ENCODE results near the gene STUM. TPM values are rescaled to one million over a fixed set of nuclear protein-coding genes. Genes with fewer than 3 reads are reported as not detected.

STUM gene
- total and polyA plus RNA-seq, 7 donors = under 0.01 to 16.9 (median 7.2) TPM

DNA sequence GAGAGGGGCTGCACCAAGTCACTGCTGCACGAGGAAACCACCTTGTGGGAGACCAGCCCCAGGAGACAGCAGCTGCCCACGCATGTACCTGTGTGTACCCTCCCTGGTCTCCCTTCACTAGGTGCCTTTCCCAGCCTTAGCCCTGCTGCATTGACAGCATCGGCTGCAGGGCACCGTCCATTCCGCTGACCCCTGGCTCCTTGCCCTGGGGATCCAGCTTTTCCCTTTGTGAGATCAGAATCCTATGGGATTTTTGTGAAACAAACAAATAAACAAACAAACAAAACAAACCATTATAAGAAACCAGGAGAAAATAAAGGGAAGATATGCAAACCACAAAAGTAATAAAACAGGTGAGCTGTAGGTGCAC, 2.1 kb downstream of the STUM start:
- Histone ChIP-seq H3K9me3 (no peaks in the 10 kb centered on the region), H3K27me3 (peaks cover 0 to 8% (median 0%) of the 10 kb centered on the region in 3 donors), H3K27ac (peak overlapping the region in 3 of 4 donors; percentile 89 to 93 (median 93)), H3K36me3 (no peaks in the 10 kb centered on the region), H3K4me3 (no peak overlapping the region), H3K4me1 (peaks cover 0 to 67% (median 48%) of the 10 kb centered on the region in 4 donors)
- TF ChIP-seq POLR2A (IDR thresholded peaks at IDR 0.05) (no peak), POLR2AphosphoS5 (IDR thresholded peaks at IDR 0.05) (no peak), EP300 (IDR thresholded peaks at IDR 0.05) (no peak)
- TF ChIP-seq, protein P1, sequence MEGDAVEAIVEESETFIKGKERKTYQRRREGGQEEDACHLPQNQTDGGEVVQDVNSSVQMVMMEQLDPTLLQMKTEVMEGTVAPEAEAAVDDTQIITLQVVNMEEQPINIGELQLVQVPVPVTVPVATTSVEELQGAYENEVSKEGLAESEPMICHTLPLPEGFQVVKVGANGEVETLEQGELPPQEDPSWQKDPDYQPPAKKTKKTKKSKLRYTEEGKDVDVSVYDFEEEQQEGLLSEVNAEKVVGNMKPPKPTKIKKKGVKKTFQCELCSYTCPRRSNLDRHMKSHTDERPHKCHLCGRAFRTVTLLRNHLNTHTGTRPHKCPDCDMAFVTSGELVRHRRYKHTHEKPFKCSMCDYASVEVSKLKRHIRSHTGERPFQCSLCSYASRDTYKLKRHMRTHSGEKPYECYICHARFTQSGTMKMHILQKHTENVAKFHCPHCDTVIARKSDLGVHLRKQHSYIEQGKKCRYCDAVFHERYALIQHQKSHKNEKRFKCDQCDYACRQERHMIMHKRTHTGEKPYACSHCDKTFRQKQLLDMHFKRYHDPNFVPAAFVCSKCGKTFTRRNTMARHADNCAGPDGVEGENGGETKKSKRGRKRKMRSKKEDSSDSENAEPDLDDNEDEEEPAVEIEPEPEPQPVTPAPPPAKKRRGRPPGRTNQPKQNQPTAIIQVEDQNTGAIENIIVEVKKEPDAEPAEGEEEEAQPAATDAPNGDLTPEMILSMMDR (IDR thresholded peaks at IDR 0.05) = no peak
- intact Hi-C loops (cut with DNase I) = loop anchor here (2.0 kb wide), 1 partner anchor 18 kb away; no protein-coding TSS in a partner anchor
- 18 to 53% methylated on average over 5 of the region's 5 CpGs for WGBS, 2 donors
- DNase-seq = no peak

DNA sequence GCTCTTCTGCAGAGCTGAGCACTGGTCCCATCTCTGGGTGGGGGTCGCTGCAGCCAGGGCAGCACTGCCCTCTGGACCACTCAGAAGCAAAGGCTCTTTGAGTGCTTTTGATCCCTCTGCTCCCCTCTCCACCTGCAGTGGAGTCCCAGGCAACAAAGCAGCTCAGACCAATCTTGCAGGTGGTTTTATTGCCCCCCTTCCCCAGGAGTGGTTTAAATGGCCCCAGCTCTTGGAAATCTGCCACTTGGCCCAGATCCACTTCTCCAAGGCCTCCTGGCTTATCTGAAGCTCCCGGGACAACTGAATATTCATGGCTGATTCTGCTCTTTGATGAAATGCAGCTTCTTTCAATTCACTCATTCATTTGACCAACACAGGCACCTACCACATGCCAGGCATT, 2.7 kb downstream of the STUM start:
- Histone ChIP-seq H3K4me1 (peaks cover 0 to 64% (median 48%) of the 10 kb centered on the region in 4 donors), H3K4me3 (no peak overlapping the region), H3K27ac (peak overlapping the region in 3 of 4 donors; percentile 89 to 93 (median 93)), H3K27me3 (peaks cover 0 to 8% (median 0%) of the 10 kb centered on the region in 3 donors), H3K9me3 (no peaks in the 10 kb centered on the region), H3K36me3 (no peaks in the 10 kb centered on the region)
- no peak for DNase-seq
- WGBS, 2 donors = 13 to 51% methylated on average over 2 of the region's 2 CpGs
- intact Hi-C loops (cut with DNase I) = loop anchor here (2.0 kb wide), 1 partner anchor 18 kb away; no protein-coding TSS in a partner anchor
- TF ChIP-seq POLR2AphosphoS5 (IDR thresholded peaks at IDR 0.05) (no peak), EP300 (IDR thresholded peaks at IDR 0.05) (no peak)
- TF ChIP-seq, protein P1 (IDR thresholded peaks at IDR 0.05) = no peak

DNA sequence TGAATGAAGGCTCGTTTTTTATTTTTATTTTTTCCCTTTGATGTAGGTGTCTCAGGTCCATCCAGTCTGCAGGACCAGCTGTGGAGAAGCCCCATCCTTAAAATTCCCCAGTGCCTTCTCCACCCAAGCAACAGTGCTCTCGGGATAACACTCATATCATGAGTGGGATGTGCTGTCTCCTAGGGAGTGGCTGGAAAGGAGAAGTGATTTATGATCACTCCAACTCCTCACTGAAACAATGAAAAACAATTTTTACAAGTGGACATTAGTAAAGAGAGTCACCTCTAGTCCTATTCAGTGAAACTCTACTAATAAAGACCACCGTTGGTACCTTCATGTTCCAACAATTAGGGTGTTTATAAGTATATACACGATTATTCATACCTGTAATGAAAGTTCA, 3.5 kb downstream of the STUM start:
- TF ChIP-seq, protein P1 (IDR thresholded peaks at IDR 0.05) = no peak
- no peak for TF ChIP-seq EP300 (IDR thresholded peaks at IDR 0.05)
- no peak for TF ChIP-seq POLR2AphosphoS5 (IDR thresholded peaks at IDR 0.05)
- TF ChIP-seq POLR2A (IDR thresholded peaks at IDR 0.05) = no peak
- Histone ChIP-seq H3K27ac (peak overlapping the region in 3 of 4 donors; percentile 89 to 93 (median 93)), H3K36me3 (no peaks in the 10 kb centered on the region), H3K4me1 (peaks cover 0 to 63% (median 48%) of the 10 kb centered on the region in 4 donors), H3K4me3 (no peak overlapping the region), H3K9me3 (no peaks in the 10 kb centered on the region), H3K27me3 (peaks cover 0 to 8% (median 0%) of the 10 kb centered on the region in 3 donors)
- WGBS, 2 donors = 26 to 66% methylated on average over 4 of the region's 4 CpGs
- intact Hi-C loops (cut with DNase I) = no loop called here
- DNase-seq = no peak

DNA sequence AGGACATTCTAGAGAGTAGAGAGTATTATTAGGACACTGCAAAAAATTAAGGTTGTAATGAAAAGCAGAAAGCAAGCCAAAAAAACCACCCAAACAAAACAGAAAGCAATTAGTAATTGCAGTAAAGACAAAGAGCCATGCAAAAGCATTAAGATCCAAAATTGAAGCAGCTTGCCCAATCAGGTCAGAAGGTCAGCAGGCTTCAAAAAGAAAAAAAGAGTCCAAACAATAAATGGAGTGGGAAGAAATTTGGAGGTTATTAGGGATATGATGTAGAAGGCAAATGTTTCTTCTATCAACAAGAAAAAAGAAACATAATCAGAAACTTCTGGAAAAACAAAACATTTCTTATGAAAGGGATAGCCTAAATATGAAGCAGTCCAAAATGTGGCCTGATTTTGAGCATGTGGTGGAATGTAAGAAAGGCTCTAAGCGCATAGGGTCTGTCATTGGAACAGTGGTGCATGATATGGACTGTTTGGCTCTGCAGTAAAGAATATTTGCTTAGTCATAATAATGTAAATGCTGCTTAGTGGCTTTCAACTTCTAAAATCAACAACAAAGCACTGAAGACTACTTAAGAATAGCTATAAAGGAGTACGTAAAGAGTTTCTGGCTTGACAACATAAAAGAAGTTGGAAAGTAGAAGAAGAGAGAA, 4.8 kb downstream of the STUM start:
- intact Hi-C loops (cut with DNase I) = no loop called here
- Histone ChIP-seq H3K4me3 (no peak overlapping the region), H3K27ac (peak overlapping the region in 3 of 4 donors; percentile 89 to 93 (median 93)), H3K27me3 (peaks cover 0 to 8% (median 0%) of the 10 kb centered on the region in 3 donors), H3K4me1 (peaks cover 0 to 50% (median 43%) of the 10 kb centered on the region in 4 donors), H3K36me3 (no peaks in the 10 kb centered on the region), H3K9me3 (no peaks in the 10 kb centered on the region)
- WGBS, 2 donors = 68 to 76% methylated on average over 2 of the region's 2 CpGs
- no peak for DNase-seq
- no peak for TF ChIP-seq EP300 (IDR thresholded peaks at IDR 0.05)
- no peak for TF ChIP-seq POLR2A (IDR thresholded peaks at IDR 0.05)
- TF ChIP-seq, protein P1 (IDR thresholded peaks at IDR 0.05) = no peak
- TF ChIP-seq POLR2AphosphoS5 (IDR thresholded peaks at IDR 0.05) = no peak
